Raji (cell line): Measurements from ENCODE around the gene TOP3B.

Experiments used
- POLR2A ChIP-seq: IDR thresholded peaks from 2 replicates; pipeline ENCODE4 v1.6.1; 2011; ENCODE audit warnings: low read depth, low read length, control low read depth; ENCODE audit not compliant: insufficient read depth

Gene TOP3B

GRCh38 chr22:21975273-21975672, 7.3 kb downstream of the TOP3B start:
- no peak for TF ChIP-seq POLR2A

- TF ChIP-seq POLR2A, result no peak
Observed at GRCh38 chr22:21974058-21974649, 8.4 kb downstream of the TOP3B start.

- no peak for TF ChIP-seq POLR2A
Observed at GRCh38 chr22:21972806-21973205, 9.8 kb downstream of the TOP3B start.

GRCh38 chr22:21972293-21972779, 10.3 kb downstream of the TOP3B start:
- TF ChIP-seq POLR2A, result no peak

- TF ChIP-seq POLR2A, result no peak
Observed at GRCh38 chr22:21971858-21972275, 10.7 kb downstream of the TOP3B start.

GRCh38 chr22:21970800-21971617, 11.6 kb downstream of the TOP3B start:
- TF ChIP-seq POLR2A, result no peak

GRCh38 chr22:21970037-21970799, 12.4 kb downstream of the TOP3B start:
- TF ChIP-seq POLR2A, result no peak

GRCh38 chr22:21968452-21969129, 14.0 kb downstream of the TOP3B start:
- TF ChIP-seq POLR2A, result no peak

- no peak for TF ChIP-seq POLR2A
Observed at GRCh38 chr22:21967693-21968271, 14.8 kb downstream of the TOP3B start.

- TF ChIP-seq POLR2A, result no peak
Observed at GRCh38 chr22:21966643-21967516, 15.7 kb downstream of the TOP3B start.

- TF ChIP-seq POLR2A, result no peak
Observed at GRCh38 chr22:21965762-21966288, 16.8 kb downstream of the TOP3B start.

GRCh38 chr22:21964918-21965484, 17.6 kb downstream of the TOP3B start:
- TF ChIP-seq POLR2A, result no peak

- TF ChIP-seq POLR2A, result no peak
Observed at GRCh38 chr22:21964234-21964633, 18.4 kb downstream of the TOP3B start.
